K562 (cell line): ENCODE data around the gene UNC13C. TPM values are rescaled to one million over a fixed set of nuclear protein-coding genes. Genes with fewer than 3 reads are reported as not detected.
A peak's percentile ranks its signal among the peaks of the same experiment; 100 is the strongest.

Experiments
- ATAC-seq: fragments of 200-7000 bp; cut with Tn5 transposase; 3 replicates; pipeline ENCODE4 v1.9.1; 2020; ENCODE audit warnings: moderate library complexity
- BruUV-seq: library from RNA; stranded (reverse); fragments of 400-500 nt; replicated peaks from 2 replicates; lab custom pipeline; 2021; lab: Mats Ljungman, UMichigan
- CTCF ChIA-PET: fragments of 300-600 bp; formaldehyde crosslinking; extraction: SDS; loops from one replicate; lab custom pipeline; 2021; ENCODE audit warnings: low intra/inter-chr PET ratio; lab: Yijun Ruan, JAX
- POLR2A ChIA-PET: fragments of 300-600, 350-650 bp; sonication (Branson Sonifier 250); formaldehyde crosslinking; extraction: SDS; loops from one replicate; lab custom pipeline; 2021; ENCODE audit warnings: antibody characterized with exemption, inconsistent platforms; lab: Yijun Ruan, JAX
- DNase-seq, 4 experiments: peaks; one replicate each; pipeline versions ENCODE4 v3.0.0 to v3.0.0-alpha.2; 2011 to 2018; ENCODE audit warnings: low spot score in 3 of 4, mixed read lengths in 3 of 4; ENCODE audit errors: extremely low read depth in 1 of 4
- FAIRE-seq: peaks from 2 replicates; lab custom pipeline; 2011; peaks lifted over from hg19 to GRCh38; lab: Jason Lieb, UNC
- H2AFZ ChIP-seq: 2 replicates; pipeline ENCODE4 v1.6.0; 2011; ENCODE audit warnings: low read depth, low read length, control low read depth, inconsistent platforms
- H3K27ac ChIP-seq: fragments of 200-600 bp; 3 replicates; pipeline ENCODE4 v1.8.0; 2011; ENCODE audit warnings: low read depth, mild to moderate bottlenecking, control low read depth, inconsistent platforms, low read length, moderate library complexity, mixed read lengths; ENCODE audit errors: extremely low read depth
- H3K27me3 ChIP-seq, 2 experiments: fragments of 300-600 bp in 1 of 2; 2 replicates in 1 of 2; 3 replicates in 1 of 2; pipeline versions ENCODE4 v1.6.0 to v1.8.0; 2011; ENCODE audit warnings: inconsistent platforms in 2 of 2, low read length in 2 of 2, mild to moderate bottlenecking in 1 of 2, mixed read lengths in 1 of 2, moderate library complexity in 1 of 2; ENCODE audit not compliant: control insufficient read depth in 2 of 2, insufficient read depth in 2 of 2
- H3K36me3 ChIP-seq: fragments of 300-600 bp; 3 replicates; pipeline ENCODE4 v1.8.0; 2011; ENCODE audit warnings: mild to moderate bottlenecking, low read length, inconsistent platforms; ENCODE audit not compliant: control insufficient read depth, insufficient read depth
- H3K4me1 ChIP-seq, 2 experiments: fragments of 200-600 bp in 1 of 2; replicated peaks in 1 of 2; 2 replicates in 1 of 2; 3 replicates in 1 of 2; pipeline versions ENCODE4 v1.5.1 to v1.8.0; 2011; ENCODE audit warnings: inconsistent platforms in 2 of 2, low read length in 2 of 2, mild to moderate bottlenecking in 1 of 2, mixed read lengths in 1 of 2, moderate library complexity in 1 of 2; ENCODE audit not compliant: control insufficient read depth in 2 of 2, insufficient read depth in 2 of 2
- H3K4me2 ChIP-seq: 2 replicates; pipeline ENCODE4 v1.6.1; 2011; ENCODE audit warnings: low read length, control low read depth, inconsistent platforms, mixed read lengths; ENCODE audit not compliant: insufficient read depth
- H3K4me3 ChIP-seq: fragments of 200-600 bp; sonication (generic), shearing (Covaris generic); 2 replicates; pipeline ENCODE4 v1.5.1; 2016; ENCODE audit warnings: control low read depth, inconsistent platforms
- H3K79me2 ChIP-seq: fragments of 200-600 bp; 3 replicates; pipeline ENCODE4 v1.8.0; 2011; ENCODE audit warnings: low read length, inconsistent platforms; ENCODE audit not compliant: control insufficient read depth, insufficient read depth
- H3K9ac ChIP-seq, 2 experiments: 2 replicates each; pipeline versions ENCODE4 v1.6.0 to v1.6.1; 2011; ENCODE audit warnings: low read depth in 2 of 2, low read length in 2 of 2, control low read depth in 1 of 2, inconsistent platforms in 1 of 2, mild to moderate bottlenecking in 1 of 2, mixed read lengths in 1 of 2; ENCODE audit not compliant: insufficient read depth in 1 of 2
- H3K9me1 ChIP-seq: one replicate; pipeline ENCODE4 v1.6.0; 2011; ENCODE audit warnings: inconsistent platforms, mild to moderate bottlenecking, low read length, moderate library complexity; ENCODE audit not compliant: control insufficient read depth, insufficient read depth
- H3K9me3 ChIP-seq: replicated peaks from 2 replicates; pipeline ENCODE4 v1.5.1; 2011; ENCODE audit warnings: low read depth, low read length, inconsistent platforms; ENCODE audit not compliant: control insufficient read depth, insufficient read depth
- H4K20me1 ChIP-seq: replicated peaks from 2 replicates; pipeline ENCODE4 v1.6.1; 2011; ENCODE audit warnings: low read length, inconsistent platforms, mixed read lengths; ENCODE audit not compliant: control insufficient read depth, insufficient read depth
- DPF2 ChIP-seq: fragments of 450-650 bp; IDR thresholded peaks from 2 replicates; pipeline ENCODE4 v1.6.1; 2016
- JUN ChIP-seq, 2 experiments: sonication (generic) in 1 of 2; formaldehyde crosslinking in 1 of 2; IDR thresholded peaks; 2 replicates each; pipeline versions ENCODE4 v1.6.1 to v1.8.0; 2012 to 2022; ENCODE audit warnings: borderline replicate concordance in 2 of 2, mild to moderate bottlenecking in 2 of 2, improper control_type of control experiment in 1 of 2, low read depth in 1 of 2, low read length in 1 of 2, missing genetic modification reagents in 1 of 2
- KDM2B ChIP-seq: fragments of 250-450 bp; sonication (Bioruptor Pico); IDR thresholded peaks from 2 replicates; pipeline ENCODE4 v1.8.0; 2021; ENCODE audit warnings: mild to moderate bottlenecking, moderate library complexity
- RBM25 ChIP-seq: fragments of 200-400 bp; formaldehyde crosslinking; IDR thresholded peaks from 2 replicates; pipeline ENCODE4 v1.6.1; 2018; ENCODE audit warnings: low read length, low read depth, moderate library complexity; ENCODE audit not compliant: severe bottlenecking
- SREBF2 ChIP-seq: sonication (generic); formaldehyde crosslinking; IDR thresholded peaks from 2 replicates; pipeline ENCODE4 v1.4.0; 2020; ENCODE audit warnings: mild to moderate bottlenecking, missing genetic modification reagents
- TCF3 ChIP-seq: sonication (generic); formaldehyde crosslinking; IDR thresholded peaks from 2 replicates; pipeline ENCODE4 v1.4.0; 2020; ENCODE audit warnings: mild to moderate bottlenecking, missing genetic modification reagents
- TEAD1 ChIP-seq, 2 experiments: fragments of 450-650 bp in 1 of 2; sonication (generic) in 1 of 2; formaldehyde crosslinking; IDR thresholded peaks; 2 replicates each; pipeline versions ENCODE4 v1.4.0 to v1.8.0; 2020 to 2022; ENCODE audit warnings: mild to moderate bottlenecking in 2 of 2, missing genetic modification reagents in 1 of 2
- ZKSCAN8 ChIP-seq: fragments of 200-800 bp; sonication (Bioruptor generic); IDR thresholded peaks from 2 replicates; pipeline ENCODE4 v1.6.1; 2016; ENCODE audit warnings: missing genetic modification characterization, missing compliant biosample characterization
- ZNF124 ChIP-seq: sonication (generic); formaldehyde crosslinking; IDR thresholded peaks from 2 replicates; pipeline ENCODE4 v1.8.1; 2022; ENCODE audit warnings: missing genetic modification reagents
- ZNF551 ChIP-seq: fragments of 250-450 bp; sonication (Bioruptor Pico); IDR thresholded peaks from 2 replicates; pipeline ENCODE4 v1.5.0; 2021; ENCODE audit warnings: mild to moderate bottlenecking, moderate library complexity
- ZNF699 ChIP-seq: fragments of 250-450 bp; sonication (Bioruptor Pico); IDR thresholded peaks from 2 replicates; pipeline ENCODE4 v1.8.0; 2021; ENCODE audit warnings: mild to moderate bottlenecking, moderate library complexity; ENCODE audit not compliant: insufficient replicate concordance
- WGBS: fragments of 100-300 bp; shearing (Covaris generic); methylation state at CpG from one replicate; pipeline ENCODE4 v1.1.6; 2016; ENCODE audit warnings: low coverage, mixed read lengths; ENCODE audit not compliant: insufficient coverage; ENCODE audit errors: missing lambda C conversion rate; 5-methylcytosine and 5-hydroxymethylcytosine counted together
- in situ Hi-C: fragments of 300-500 bp; cut with MboI; formaldehyde crosslinking; loops from 4 replicates; pipeline ENCODE4 v1.15.0; 2018; ENCODE audit warnings: inconsistent platforms, mixed read lengths
- intact Hi-C: fragments of 100-400 bp; cut with micrococcal nuclease; formaldehyde crosslinking; loops from 2 replicates; pipeline ENCODE4 v1.14.2; 2022
- polyA plus RNA-seq, 8 experiments: library from polyadenylated mRNA; depleted of rRNA in 4 of 8; stranded (reverse) in 5 of 8; unstranded in 3 of 8; fragments of >200 nt; fragmentation: Nextera tagmentation in 2 of 8; fragmentation: Illumina TruSeq in 1 of 8; extraction: Ambion mirVana in 2 of 8; extraction: Trizol in 1 of 8; gene quantifications; 2 replicates each; pipeline versions ENCODE4 v1.2.1 to v1.2.3, GENCODE V29; 2011 to 2014; ENCODE audit warnings: inconsistent platforms in 1 of 8, missing spikeins in 1 of 8
- total RNA-seq, 7 experiments: library from RNA; depleted of rRNA in 6 of 7; stranded (reverse); fragments of >200 nt in 6 of 7; fragmentation: Illumina TruSeq in 2 of 7; extraction: Trizol in 2 of 7; gene quantifications; 2 replicates each; pipeline versions ENCODE4 v1.2.1 to v1.2.3, GENCODE V29; 2011 to 2021; ENCODE audit warnings: low replicate concordance in 1 of 7

UNC13C gene
- total and polyA plus RNA-seq, 9 of the 15 experiments (the other 6 are each of a cell fraction or from before 2014, with no cell fraction given), result not detected

GRCh38 chr15:54273928-54274327, 295.7 kb downstream of the UNC13C start:
- no peak overlapping the region for H3K4me3 ChIP-seq
- no peaks in the 10 kb centered on the region for H4K20me1 ChIP-seq
- H3K27me3 ChIP-seq, result no peaks in the 10 kb centered on the region
- ChIA-PET CTCF (no interaction called here), POLR2A (no interaction called here)
- intact Hi-C loops, result no loop called here
- H3K4me1 ChIP-seq, result no peaks in the 10 kb centered on the region
- H3K79me2 ChIP-seq, result no peaks in the 10 kb centered on the region
- in situ Hi-C loops, result no loop called here
- no peak overlapping the region for H3K9ac ChIP-seq
- no peak overlapping the region for H3K4me2 ChIP-seq
- H3K36me3 ChIP-seq, result no peaks in the 10 kb centered on the region
- WGBS, result 2% methylated on average over 3 of the region's 3 CpGs
- no peak for ATAC-seq
- no peaks in the 10 kb centered on the region for H3K9me1 ChIP-seq
- H2AFZ ChIP-seq, result no peak overlapping the region
- no peak for TF ChIP-seq JUN (IDR thresholded peaks at IDR 0.05; ENCODE audit: borderline replicate concordance, low read depth, low read length)
- no peak for TF ChIP-seq JUN (CRISPR knock-in tag; IDR thresholded peaks at IDR 0.05; ENCODE audit: borderline replicate concordance)
- TF ChIP-seq TCF3 (CRISPR knock-in tag), result no peak
- no peak for TF ChIP-seq DPF2
- no peak for TF ChIP-seq KDM2B (CRISPR knock-in tag)
- TF ChIP-seq ZNF699, result no peak
- TF ChIP-seq TEAD1 (CRISPR knock-in tag; IDR thresholded peaks at IDR 0.05), result no peak
- TF ChIP-seq ZNF124 (CRISPR knock-in tag), result no peak
- no peak for TF ChIP-seq ZKSCAN8 (CRISPR knock-in tag)
- no peak for TF ChIP-seq SREBF2 (CRISPR knock-in tag)
- TF ChIP-seq ZNF551 (CRISPR knock-in tag), result no peak
- no peak for TF ChIP-seq RBM25
- BruUV-seq, result no TSS peak
- no peak overlapping the region for H3K27ac ChIP-seq
- peak in 1 of 4 experiments; percentile 0 for DNase-seq
- no peak for FAIRE-seq
- H3K9me3 ChIP-seq, result no peaks in the 10 kb centered on the region
